Measurements from ENCODE around the gene MTCH1.

DNA sequence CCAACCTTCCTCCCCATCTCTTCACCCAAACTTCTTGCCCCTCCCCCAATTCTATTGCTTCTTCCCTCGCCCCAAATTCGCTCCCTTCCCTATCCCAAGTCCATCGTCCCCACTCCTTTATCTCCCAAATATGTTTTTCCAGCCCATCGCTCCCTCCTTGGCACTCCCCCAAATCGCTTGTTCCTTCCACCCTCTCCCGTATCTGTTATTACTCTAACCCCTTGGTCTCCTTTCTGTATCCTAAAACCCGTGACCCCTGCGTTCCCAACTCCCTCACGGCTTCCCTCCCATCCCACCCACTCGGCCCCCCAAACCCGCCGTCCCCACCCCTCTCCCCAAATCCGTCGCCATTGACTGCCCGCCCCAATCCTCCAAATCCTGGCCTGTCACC is 584 bp downstream of the MTCH1 start:
- TF ChIP-seq CTCF (IDR thresholded peaks at IDR 0.05 in 4 of 5, conservative IDR thresholded peaks at IDR 0.05 in 1 of 5) (no peak), POLR2A (IDR thresholded peaks at IDR 0.05) (no peak)

Data from gastrocnemius medialis (tissue), 4 donors.